NCI-H82 treated with DMSO at 0.1 percent for 48 hours (cell line): ENCODE measurements around the gene HK3.

Experiments used
- DNase-seq: peaks from one replicate; lab custom pipeline; 2025; ENCODE audit not compliant: unreplicated experiment; lab: John Stamatoyannopoulos, UW

The HK3 gene

DNA sequence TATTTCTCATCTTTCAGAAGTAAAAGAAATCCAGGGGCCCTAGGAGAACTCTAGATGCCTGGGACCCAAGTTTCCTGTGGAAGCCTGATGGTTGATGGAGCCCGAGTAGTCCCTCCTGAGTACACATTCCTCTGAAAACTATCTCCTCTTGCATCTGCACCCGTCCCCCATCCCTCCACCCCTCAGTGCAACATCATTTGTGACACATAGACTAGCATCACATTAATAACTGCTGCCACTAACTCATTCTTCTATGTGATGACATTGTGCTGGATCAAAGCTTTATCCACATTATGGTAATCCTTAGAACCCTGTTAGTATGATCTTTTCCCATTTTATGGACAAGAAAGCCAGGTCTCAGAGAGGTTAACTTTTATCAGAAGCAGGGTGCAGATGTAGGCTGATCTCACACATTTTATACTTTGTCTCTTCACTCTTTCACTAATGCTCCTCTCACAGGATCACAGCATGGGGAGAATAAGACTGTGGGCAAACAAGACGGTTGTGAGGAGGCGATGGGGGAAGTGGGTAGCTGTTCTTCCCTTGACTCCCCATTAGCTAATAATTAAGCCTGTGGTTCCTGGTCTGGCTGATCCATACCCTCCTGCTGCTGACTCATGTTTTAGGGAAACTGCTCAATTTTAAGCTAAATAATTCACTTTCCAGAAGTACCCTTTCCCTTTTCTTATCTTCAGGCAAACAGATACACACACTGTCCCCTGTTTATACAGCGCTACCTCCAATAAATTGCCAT lies 3.9 kb upstream of the HK3 start:
- DNase-seq, result no peak

DNA sequence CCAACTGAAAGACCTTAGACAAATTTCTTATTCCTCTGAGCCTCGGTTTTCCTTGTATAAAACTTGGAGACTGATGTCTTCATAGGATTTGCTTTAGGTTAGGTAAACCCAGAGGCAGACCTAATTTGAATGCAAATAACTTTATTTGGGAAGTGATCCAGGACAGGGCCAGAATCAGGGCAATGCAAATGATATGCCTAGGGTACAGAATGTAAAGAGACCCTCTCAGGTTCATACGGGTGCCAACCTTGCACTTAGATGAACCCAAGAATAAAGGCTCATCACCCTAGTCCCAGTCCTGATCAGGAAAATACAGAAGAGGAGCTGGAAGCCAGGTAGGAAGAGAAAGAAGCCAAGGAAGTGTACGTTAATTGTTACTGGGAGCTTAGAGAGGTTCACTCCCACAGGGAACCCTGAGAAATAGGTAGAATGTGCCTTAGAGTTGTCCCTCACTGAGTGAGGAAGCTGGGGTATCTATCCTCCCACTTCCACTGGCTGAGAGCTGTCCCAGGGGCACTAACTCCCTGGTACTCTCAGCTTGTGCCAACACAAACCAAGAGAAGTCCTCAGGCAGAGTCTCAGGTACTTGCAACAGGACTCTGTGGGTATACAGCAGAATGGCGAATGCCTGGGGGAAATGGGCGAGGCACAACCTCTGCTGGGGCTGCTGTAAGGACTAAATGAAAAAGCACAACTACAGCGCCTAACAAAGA lies 3.1 kb upstream of the HK3 start:
- no peak for DNase-seq

DNA sequence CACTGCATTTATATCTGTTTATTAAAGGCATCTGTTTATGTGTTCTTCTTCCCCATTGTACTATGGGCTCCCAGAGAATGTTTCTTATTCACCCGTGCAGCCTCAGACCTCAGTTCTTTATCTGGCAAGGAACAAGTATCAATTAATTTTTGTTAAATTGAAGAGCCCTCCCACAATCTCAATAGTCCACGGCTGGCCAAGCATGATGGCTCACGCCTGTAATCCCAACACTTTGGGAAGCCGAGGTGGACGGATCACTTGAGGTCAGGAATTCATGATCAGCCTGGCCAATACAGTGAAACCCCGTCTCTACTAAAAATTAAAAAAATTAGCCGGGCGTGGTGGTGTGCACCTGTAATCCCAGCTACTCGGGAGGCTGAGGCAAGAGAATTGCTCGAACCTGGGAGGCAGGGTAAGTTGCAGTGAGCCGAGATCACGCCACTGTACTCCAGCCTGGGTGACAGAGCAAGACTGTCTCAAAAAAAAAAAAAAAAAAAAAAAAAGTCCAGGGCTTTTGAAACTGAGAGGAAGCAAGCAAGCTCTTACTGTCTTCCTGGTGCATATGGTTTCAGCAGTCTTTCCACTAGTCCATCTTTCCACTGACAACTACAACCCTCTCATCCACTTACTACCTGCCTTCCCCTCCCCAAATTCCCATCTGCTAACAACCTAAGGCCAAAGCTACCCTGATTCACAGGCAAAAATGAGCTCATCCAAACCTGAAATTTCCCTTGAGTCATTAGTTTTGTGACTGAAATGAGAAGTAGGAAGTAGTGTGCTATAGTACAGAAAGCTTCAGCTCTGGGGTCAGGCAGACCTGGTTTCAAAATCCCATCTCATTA lies 2.3 kb upstream of the HK3 start:
- no peak for DNase-seq

DNA sequence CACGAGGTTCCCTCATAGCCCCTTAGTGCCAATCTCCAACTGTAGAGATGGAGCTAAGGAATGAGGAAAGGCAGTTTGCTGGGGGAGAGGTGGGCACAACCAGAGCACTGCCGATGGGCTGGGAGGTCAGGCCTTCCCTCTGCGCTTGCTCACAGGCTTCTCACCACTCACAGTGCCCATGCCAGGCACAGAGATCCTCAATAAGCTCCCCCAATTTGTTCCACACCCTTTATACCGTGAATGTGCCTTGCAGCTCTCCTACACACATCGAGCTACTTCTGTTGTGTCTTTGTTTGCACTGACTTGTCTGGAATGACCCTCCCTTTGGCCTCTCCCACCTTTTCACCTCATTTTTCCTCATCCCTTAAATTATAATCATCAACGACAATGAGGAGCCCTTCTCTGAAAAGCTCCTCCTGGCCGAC lies 1.6 kb upstream of the HK3 start:
- no peak for DNase-seq

- no peak for DNase-seq
Observed at GRCh38 chr5:176899946-176900779, 1.0 kb upstream of the HK3 start.

- no peak for DNase-seq
Observed at GRCh38 chr5:176897263-176897662, 1.9 kb downstream of the HK3 start.

DNA sequence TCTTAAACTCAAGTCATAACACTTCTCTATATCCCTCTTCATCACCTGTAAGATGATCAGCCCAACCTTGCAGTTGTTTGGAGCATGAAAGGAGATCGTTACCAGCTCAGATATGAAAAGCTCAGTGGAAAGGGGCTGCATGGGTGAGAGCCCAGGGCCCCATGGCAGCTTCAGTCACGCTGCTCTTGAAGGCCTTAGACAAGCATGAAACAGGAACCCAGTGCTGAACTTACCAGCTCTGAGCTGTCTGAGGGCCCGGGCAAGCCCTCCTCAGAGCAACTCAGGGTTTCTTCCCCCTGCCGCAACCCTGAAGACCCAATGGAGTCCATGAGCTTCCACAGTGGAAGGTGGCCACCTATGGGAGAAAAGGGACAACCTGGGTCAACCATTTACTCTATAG lies 3.3 kb downstream of the HK3 start:
- DNase-seq, result no peak

GRCh38 chr5:176894298-176894697 lies 4.8 kb downstream of the HK3 start:
- DNase-seq, result no peak

- DNase-seq, result no peak
Observed at GRCh38 chr5:176892663-176893062, 6.5 kb downstream of the HK3 start.

DNA sequence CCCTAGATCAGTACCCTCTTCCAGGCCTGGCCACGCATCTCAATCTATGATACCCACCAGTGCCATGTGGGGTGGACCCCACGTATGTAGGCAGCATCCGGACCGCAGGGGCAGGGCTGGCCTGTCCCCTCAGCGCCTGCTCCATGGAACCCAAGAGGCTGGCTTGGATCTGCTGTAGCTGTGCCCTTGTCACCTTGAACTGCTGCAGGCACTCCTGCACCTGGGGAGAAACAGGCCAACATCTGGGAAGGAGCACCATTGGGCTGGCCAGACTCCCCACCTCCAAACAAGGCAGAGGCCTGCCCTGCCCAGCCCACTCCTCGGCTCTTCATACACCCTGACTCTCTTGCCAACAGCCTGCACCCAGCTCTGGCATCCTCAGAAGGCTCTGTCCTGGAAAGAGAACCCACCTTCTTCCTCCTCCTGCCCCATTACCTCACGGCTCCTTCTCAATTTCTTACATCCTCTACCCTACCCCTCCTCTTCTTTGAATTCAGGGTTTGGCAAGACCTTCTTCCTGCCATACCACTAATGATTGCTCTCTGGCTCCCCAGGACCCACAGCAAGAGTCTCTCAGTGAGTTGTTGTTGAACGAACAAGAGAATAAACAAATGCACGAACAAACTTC lies 7.7 kb downstream of the HK3 start:
- no peak for DNase-seq

DNA sequence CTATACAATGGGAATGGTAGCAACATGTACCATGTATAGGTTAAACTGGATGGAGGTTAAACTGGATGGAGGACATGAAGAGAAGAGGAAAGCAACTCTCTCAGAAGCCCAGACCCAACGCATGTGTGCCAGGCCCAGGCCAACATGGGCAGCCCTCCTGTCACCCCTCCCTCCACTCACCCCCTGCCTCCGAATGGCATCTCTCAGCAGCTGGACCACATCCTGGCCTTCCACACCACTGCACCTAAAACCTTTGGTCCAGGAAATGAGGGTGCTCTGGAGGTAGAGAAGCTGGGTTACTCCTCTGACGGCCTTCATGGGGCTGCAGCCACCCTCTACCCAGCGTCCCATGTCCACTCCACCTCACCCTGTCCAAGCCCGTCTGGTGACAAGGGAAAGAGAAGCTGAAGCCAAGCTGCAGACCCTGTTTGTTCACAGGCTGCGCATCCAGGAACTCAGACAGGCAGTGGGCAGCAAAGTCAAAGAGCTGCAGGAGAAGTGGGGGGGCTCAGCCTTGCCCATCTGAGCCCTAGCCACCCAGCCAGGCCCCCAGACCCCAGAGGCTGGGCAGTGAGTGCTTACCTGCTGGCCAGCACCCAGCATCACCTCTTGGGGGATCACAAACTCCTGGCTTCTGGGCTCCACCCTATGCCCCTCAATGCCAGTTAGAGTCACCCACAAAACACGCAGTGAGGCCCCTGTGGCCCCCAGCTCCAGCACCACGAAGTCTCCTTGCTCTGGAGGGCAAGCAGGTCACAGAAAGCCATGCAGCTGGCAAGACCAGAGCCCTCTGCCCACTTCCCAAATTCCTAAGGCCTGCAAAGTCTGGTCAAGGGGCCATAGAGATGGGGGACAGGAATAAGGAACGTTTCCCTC lies 8.5 kb downstream of the HK3 start:
- DNase-seq, result no peak

DNA sequence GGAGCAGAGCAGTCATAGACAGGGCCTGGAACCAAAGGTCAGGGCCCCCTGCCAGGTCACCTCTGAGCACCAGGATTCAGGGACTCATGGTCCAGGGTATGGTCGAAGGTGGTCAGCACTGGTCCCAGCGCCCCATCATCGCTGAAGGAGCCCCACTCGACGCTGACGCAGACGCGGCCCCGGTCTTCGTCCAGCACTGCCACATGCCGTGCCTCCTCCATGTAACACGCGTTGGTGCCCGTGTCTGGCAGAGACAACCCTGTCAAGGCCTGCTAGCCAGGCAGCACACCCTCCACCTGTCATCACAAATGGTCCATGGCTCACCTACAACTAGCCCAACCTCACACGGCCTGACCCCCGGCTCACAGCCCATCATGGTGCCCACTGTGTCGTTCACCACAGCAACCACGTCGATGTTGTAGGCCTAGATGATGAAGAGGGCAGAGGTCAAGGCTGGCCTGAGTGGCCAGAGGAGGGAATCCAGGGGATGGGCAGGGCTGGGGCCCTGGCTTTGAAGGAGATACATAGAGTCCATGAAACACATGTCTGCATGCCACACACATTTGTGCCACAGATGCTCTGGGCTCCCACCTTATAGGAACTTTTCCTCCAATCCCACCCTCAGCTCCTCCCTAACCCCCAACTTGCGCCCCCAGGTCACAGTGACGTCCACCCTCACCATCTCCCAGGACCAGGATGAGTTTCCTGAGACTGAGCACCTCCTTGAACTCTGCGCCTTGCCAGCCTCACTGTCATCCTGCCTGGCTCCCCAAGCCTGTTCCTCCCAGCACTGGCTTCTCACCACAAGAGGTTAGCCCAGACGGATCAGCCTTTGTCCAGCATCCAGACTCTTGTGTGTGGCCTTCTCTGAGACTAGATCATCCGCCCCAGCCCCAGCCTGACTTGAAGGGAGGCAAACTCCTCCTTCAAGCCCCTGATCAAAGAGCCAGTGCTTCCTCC lies 9.5 kb downstream of the HK3 start:
- DNase-seq, result no peak

GRCh38 chr5:176888865-176889165 lies 10.3 kb downstream of the HK3 start:
- no peak for DNase-seq

GRCh38 chr5:176888016-176888864 lies 10.9 kb downstream of the HK3 start:
- no peak for DNase-seq

- no peak for DNase-seq
Observed at GRCh38 chr5:176887252-176887849, 11.8 kb downstream of the HK3 start.

DNA sequence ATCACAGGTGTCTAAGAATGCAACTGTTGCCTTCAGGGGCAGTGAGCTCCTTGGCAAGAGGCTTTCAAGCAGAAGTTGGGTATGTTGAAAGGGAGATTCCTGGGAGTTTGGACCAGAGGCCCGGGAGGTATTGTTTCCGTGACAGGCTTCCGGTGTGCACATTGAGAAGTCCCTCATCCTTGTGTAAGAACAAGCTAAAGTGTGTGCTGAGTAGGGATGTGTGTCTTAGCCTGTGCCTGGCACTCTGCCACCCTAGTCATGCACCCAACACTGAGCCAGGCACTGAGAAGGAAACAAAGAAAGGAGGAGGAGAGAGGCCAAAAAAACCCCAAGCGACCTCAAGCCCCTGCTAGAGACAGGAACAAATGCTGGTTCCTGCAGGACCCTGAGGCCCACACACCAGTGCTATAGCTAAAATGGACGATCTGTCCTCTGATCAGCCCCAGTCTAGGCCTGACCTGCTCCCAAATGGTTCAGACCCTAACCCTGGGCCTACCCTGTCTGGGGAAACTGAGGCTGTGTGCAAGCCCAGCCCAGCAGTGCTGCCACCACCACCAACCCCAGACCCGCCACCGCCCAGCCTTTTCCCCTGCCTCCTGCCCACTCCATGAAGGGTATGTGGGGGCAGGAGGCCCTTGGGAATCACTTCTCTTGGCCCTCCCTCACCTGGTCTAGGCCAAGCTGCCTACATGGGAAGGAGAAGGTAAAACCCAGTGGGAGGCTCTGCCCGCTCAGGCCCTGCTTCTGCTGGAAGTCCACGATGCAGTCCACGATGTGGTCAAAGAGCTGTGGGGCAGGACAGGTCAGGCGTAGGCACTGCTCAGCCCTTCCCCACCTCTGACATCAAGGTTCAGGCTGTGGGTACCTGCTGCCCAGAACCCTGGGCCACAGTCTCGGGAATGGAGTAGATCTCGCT lies 12.6 kb downstream of the HK3 start:
- DNase-seq, result no peak
